HG03469 (cell line): Measurements from ENCODE around the gene POU2F3.

Experiments
- ATAC-seq: cut with Tn5 transposase; IDR thresholded peaks from one replicate; pipeline ENCODE4 v1.9.1; 2021; ENCODE audit warnings: mild to moderate bottlenecking, moderate library complexity, moderate number of reproducible peaks; ENCODE audit not compliant: unreplicated experiment

Gene POU2F3

DNA sequence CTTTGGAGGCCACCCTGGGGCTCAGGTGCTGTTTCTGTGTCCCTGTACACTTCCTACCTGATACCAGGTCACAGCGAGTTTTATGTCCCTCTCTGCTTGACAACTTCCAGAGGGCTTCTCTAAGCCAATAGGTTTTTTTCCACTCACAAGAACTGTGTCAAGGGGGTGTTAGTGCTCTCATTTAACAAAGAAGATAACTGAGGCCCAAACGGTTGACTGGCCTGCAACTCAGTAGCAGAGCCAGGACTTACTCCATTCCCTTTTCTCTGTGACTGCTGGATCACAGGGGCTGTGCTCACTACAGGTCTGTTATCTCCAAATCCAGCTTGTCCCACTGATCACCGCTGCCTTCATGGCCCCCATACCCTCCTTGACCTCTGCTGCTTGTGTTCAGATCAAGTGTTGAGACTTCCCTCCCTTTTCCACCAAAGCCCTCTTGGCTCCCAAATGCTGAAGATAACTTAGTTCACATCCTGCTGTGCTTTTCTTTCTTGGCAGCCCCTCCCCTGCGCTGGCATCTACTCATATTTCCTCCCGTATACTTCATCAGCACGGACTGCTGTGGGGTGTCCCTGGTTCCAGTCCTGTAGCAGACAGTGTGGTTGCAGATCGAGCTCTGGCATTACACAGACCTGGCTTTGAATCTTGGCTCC lies 41.3 kb downstream of the POU2F3 start:
- no peak for ATAC-seq

DNA sequence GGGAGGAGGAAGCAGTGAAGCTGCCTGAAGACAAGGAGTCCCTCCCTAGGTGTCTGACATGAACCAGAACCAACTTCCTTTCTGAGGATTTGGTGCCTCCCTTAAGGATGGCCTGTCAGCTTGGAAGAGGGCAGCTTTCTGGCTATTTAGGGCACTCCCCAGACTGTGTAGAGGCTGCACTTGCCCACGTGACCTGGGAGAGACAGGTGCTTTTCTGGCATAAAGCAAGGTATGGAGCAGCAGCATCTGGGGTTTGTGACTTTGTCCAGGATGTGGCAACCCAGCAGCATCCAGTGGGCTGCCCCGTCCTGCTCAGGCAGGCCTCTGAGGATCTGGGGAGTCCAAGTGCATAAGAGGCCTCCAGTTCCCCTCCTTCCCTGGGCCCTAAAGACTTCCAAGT lies 43.2 kb downstream of the POU2F3 start:
- no peak for ATAC-seq

DNA sequence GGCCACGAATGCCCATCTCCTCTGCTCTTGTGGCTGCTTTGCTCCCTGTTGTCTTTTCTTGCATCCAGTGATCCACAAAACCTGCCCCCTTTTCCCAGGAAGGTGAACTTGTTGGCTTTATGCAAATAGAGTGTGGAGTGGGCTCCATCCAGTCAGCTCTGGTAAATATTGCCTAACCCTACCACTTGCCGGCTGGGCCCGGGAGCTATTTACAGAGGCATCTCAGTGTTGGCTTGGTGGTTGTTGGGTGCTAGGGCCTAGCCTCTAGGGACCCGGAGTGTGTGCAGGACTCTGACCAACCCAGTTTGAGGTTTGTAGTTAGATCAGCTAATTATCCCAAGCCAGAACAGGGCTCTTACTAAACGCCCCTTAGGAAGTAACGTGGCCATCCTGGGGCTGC lies 44.3 kb downstream of the POU2F3 start:
- ATAC-seq: no peak

DNA sequence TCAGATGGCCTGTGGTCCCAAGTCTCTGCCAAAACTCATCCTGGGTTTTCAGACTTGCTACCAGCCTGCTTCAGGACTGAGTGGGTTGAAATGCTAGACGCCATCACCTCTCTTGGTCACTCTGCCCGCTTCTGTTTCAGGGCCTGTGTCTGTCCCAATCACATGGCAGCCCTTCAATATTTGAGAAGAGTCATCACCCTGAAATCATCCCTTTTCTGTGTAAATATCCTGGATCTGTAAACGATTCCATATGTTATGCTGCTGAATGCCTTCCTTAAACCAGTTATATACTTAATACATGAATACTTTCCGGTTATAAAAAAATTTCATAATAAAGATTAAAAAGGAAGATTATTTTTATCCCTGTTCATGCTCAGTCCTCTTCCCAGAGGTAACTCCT lies 45.3 kb downstream of the POU2F3 start:
- no peak for ATAC-seq

DNA sequence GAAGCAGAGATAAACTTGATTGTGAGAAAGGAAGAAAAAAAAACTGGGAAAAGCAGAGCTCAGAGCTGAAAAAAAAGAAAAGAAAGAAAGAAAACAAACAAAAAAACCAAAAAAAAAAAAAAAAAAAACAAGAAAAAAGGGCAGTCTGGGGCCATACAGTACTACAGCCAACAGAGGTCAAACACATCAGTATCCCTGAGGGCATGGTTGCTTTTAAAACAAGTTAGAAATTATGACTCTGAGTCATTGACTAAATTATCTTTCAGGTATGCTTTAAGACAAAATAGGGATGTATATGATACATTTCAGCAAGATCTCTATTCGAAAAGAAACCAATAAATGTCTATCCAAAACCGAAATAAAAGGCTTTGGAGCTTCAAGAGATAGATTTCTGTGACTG lies 48.1 kb downstream of the POU2F3 start:
- ATAC-seq: no peak

DNA sequence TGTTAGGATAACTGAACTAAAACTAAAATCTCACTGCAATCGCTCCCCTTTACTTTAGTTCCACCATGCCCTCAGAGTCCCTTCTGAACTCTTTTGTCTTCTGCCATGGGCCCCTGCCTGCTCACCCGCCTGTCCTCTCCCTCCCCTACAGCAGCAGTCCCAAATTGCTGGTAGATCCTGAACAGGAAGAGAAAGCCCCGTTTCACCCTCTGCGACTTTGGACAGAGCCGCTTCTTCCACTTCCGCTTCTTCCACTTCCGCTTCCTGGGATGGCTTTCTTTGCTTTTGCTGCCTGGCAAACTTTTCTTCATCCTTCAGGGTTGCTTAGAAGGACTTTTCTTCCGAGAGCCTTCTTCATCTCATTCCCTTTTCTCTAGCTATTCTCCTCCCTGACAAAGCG lies 49.5 kb downstream of the POU2F3 start:
- no peak for ATAC-seq

DNA sequence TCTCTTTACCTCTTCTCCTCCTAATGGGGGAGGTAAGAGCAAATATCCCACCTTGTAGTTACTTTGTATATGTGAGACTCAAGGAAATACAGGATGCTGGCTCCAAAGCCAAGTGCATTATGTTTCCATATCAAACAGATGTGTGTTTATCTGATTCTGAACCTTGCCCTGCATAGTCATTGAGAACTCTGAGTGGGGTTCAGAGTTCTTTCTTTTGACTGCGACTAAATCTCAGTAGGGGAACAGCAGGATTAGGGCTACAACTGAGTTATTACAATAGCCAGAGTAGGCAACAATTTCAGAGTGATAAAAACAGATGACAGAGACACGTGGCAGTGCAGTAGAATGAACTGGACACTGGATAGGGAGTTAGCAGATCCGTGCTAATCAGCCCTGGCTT lies 51.0 kb downstream of the POU2F3 start:
- no peak for ATAC-seq

DNA sequence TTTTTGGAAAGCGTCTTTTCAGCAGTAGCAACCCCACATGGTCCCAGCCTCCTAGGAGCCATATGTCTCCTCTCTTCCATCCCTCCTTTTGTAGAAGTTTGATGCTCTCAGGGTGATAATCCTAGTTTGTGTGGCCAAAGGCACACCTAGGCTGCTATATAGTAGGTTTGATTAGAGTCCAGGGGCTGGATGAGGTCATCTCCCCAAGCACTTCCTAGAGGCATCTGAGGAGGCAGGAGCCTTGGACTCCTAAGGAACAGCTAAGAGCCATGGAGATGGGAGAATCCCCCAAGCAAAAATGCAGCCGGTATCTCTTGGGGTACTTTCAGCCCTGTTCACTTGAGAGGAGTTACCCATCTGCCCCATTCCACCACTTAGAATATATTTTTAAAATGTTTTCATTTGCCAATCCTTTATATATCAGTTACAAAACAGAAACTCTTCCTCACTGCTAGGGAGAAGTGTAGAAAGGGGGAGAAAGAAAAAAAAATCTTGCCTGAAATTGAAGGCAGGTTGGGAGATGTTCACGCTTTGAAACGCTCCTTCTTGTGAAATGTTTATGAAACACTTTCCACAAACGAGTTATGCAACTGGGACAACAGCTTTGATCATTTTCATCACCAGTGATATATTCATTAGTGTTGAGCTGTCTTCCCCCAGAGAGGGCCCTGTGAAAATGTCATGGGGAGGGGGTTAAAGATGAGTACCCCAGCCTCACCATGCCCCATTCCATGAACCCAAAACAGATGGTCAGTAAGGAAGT lies 53.3 kb downstream of the POU2F3 start:
- ATAC-seq: no peak

DNA sequence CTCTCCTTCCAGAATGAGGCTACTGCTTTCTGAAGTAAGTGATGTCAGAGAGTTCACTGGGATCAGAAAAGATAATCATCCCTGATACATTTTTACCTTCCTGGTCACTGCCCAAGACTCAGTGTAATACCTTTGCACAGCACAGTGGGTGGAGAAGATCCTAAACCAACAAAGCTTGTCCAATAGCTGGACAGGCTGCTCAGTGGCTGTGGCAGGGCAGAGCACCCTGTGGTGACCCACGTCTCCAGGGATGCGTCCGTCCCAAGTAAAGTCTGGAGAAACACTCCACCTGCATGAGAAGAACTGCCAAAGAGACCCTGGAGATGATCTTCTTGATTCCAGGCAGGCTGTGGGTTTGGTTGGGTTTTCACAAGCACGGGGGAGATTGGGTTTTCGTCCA lies 54.2 kb downstream of the POU2F3 start:
- no peak for ATAC-seq

DNA sequence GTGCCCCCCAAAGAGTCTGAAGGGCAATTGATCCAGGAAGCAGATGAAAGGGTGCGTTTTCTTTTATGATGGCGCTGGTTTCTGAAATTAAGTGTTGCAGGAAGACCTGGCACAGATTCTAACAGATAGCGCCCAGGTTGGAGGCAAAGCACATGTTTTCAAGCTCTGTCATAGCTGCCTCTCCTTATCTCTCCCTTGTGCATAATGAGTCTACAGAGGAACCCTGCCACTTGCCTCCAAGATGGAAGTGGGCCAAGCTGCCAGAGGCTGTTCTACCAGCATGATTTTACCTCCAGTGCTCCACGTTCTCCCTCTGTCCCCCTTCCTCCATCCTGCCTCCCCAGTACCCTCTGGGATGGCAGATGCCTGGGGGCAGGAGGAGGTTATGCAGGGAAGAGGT lies 55.2 kb downstream of the POU2F3 start:
- no peak for ATAC-seq

DNA sequence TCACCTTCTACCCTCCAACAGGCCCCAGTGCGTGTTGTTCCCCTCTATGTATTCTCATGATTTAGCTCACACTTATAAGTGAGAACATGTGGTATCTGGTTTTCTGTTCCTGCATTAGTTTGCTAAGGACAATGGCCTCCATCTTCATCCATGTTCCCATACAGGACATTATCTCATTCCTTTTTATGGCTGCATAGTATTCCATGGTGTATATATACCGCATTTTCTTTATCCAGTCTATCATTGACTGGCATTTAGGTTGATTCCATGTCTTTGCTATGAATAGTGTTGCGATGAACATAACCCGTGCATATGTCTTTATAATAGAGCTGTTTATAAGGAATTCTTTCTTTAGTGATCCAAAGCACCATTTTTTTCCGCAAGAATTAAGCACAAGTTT lies 56.6 kb downstream of the POU2F3 start:
- ATAC-seq: no peak

DNA sequence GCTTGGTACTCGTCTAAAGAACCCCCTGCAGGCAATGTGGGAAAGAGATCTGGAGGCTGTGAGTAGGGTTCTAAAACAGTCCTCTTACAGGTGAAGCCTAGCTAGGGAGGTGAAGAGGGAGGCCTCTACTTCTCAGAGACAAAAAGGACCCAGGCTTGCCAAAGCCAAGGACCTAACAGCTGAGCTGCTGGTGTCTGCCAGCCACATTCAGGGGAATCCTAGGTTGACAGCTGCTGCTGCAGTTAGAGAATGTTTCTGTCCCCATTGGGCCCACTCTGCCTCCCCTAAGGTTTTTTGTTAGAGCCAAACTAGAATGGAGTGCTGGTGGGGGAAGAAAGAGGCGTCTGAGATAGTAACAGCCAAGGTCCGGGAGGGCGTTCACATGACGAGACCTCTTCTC lies 58.5 kb downstream of the POU2F3 start:
- ATAC-seq: no peak

DNA sequence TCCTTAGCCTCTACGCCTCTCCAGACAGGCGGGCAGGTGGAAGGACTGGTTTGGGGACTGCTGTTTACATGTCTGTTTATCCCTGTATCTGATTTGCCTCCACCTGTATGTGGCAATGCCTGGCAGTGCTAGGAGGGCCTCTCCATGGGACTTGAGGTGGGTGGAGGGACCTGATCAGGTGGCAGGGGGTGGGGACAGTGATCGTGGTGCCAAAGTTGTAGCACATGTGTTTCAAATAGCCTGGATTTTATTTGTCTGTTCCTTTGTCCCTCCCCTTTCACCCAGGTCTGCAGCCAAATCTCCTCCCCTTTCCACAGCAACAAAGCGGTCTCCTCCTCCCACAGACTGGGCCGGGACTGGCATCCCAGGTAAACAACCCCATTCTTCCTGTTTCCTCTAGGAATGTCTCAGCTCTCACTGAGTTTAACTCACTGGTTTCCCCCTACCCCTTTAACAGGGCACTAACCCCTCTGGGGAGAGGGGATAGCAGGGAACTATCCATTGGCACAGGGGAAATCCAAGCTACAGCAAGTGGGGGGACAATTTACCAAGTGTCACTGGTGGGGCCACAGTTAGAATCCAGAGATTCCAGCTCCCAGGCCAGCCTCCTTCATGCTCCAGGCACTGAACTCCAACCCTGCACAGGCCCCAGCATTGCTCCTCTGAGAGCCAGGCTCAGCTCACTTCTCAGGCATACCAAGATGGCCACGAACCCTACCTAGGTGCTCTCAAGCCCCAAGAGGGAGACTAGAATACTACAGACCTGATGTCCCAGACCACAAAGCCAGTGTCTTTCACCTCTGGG lies 62.3 kb downstream of the POU2F3 start:
- ATAC-seq: no peak

DNA sequence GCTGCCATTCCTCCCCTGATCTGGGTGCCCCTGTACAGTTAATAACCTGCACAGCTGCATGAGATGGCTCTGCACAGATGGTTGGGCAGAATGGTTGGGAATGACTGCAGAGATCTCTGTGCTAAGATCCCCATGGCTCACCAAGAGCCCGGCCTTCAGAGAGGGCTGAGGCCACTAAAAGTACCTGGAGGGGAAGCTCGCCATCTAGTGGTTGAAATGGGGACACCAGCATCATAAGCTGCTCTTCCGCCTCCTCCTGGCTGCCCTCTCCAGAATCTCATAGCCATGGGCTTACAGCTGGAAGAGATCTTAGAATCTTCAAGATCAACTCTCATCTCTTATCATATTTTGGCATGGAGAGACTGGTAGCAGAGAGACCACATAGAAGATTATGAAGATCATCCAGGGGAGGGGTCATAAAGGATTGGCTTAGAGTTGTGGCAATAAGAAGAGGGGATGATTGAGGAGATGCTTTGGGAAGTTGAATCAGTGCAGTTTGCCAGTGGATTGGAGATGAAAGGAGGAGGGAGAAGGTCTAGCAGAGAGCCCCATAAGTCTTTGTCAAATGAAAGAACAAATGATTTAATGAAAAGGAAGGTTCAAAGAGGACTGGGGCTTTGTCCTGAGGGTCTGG lies 63.2 kb downstream of the POU2F3 start:
- ATAC-seq: no peak

DNA sequence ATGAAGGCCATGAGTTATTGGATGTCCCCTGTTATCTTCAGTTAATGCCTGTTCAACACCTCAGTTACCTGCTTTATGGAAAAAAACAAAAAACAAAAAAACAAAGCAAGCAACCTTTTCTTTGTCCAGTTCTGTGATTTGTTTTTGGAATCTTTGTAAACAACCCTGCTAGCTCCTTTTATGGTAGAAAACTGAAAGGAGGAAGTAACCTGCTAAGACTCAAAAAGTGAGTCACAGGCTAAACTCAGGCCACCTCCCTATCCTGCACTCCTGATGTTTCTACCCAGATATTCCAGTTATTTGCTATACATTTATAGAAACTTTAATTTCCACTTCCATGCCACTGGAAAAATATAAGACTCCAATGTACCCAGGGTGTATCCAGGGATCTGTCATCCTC lies 64.6 kb downstream of the POU2F3 start:
- no peak for ATAC-seq

DNA sequence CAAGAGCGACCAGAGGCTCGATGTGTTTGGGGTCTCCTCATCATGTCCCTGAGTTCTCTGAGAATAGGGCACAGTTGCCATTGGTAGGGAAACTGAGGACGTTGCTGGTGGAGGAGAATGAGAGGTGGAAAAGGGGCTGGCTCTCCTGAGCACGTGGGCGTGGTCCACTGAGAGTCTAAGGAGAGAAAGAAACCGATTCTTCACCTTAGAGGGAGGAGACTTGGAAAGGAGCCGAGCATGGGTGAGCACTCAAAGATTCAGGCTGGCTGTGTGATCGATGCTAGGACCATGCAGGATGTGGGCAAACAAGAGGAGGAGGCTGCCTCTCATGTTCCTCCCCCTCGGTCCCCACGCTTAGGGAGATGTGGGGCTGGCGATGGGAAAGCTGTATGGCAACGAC lies 65.3 kb downstream of the POU2F3 start:
- no peak for ATAC-seq

DNA sequence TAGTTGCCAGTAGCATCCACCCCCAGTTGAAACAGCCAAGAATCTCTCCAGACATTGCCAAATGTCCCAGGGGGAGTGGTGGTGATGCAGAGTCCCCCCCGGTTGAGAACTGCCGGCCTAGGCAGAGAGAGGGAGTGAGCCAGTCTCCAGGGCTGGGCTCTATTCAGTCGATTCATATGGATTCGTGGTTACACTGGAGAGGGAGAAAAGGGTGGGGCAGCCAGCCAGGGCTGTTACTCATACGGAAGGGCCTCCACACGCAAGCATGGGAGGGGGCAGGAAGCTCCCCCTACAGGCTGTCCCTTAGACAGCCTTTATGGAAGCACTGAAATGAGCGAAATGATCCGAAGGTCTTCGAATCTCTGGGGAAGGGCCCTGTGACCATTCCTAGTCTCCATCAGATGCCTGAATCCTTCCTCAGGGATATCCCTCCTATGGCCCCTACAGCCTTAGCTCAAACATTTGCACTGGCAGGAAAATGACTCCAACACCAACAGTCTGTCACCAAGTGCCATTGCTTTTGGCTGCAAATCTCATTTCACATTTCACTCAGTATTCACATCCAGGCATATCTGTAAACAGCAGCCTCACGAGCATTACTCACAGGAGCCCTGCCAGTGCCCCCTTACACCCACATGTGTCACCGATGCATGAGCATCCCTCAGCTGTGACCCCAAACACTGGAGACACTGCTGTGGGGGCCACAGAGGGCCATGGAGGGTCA lies 66.7 kb downstream of the POU2F3 start:
- no peak for ATAC-seq

DNA sequence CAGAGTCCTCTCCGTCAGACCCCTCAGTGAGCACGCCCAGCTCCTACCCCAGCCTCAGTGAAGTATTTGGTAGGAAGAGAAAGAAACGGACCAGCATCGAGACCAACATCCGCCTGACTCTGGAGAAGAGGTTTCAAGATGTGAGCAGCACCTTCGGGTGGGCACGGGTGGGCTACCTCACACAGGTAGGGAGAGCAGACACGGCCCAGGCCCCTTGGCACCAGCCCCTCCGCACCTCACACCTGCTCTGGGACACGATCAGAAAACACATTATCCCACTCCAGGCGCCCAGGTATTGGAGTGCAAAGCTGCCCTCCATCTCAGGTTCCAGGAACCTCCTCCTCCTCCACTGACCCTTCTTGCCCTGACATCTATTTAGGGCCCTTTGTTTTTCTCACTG lies 67.5 kb downstream of the POU2F3 start:
- ATAC-seq: no peak

DNA sequence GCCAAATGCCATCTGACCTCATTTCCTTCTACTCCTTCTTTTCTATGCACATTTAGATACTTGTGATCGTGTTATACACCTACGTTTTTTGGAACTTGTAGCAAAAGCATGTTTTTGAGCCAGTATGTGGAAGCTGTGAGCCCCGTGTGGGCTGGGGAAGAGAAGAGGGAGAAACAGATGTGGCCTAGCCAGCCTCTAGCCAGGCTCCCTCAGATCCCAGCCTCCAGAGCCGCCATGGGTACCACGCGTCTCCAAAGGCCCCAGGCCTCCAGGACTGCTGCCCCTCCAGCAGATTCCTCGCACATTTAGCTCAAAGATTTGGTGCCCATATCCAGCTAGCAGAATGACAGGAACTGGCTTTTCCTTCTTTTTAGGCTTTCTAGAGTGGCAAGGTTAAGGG lies 68.1 kb downstream of the POU2F3 start:
- ATAC-seq: no peak

DNA sequence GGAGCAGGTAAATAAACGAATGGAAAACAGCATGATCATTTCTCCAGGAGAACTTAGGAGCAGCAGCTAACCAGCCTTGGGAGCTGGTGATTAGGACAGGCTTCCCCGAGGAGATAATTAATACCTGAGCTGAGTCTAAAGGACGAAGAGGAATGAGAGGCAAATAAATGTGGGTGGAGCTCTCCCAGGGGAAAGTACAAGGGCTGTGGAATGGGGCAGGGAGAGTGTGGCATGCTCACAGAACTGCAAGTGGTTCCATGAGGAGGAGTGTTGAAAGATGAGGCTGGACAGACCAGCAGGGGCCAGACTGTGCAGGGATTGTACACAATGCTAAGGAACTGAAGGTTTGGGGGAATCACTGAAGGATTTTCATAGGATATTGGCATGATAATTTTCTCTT lies 70.9 kb downstream of the POU2F3 start:
- no peak for ATAC-seq

DNA sequence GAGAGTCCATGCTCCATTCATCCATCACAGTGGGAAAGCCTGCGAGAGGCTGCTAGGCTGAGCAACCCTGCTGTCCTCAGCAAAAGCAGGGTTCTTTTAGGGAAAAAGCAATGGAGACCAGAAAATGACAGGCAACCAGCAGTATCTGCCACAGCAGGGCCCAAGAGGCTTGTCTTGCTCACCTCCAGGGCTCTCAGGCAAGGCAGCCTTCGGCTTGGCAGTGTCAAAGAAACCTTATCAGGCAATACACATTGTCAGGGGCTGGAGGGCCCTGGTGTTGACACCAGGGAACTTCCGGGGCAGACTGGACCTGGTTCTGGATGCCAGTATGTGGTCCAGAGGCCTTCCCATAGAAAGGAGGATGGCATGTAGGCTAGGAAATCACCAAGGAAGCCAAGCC lies 74.9 kb downstream of the POU2F3 start:
- ATAC-seq: no peak
